HCT116 (cell line): ENCODE results near the gene NDUFS3.

Source experiments
- CTCF ChIP-seq, 3 experiments: fragments of 200-600 bp in 1 of 3; sonication (generic) in 1 of 3; IDR thresholded peaks in 2 of 3; conservative IDR thresholded peaks in 1 of 3; 2 replicates each; pipeline ENCODE4 v1.5.1; 2012 to 2017; ENCODE audit warnings: low read depth in 2 of 3, low read length in 2 of 3, antibody characterized with exemption in 1 of 3, borderline replicate concordance in 1 of 3, control low read depth in 1 of 3, mild to moderate bottlenecking in 1 of 3, mixed read lengths in 1 of 3, mixed run types in 1 of 3, moderate library complexity in 1 of 3; ENCODE audit not compliant: insufficient read depth in 1 of 3
- ELF1 ChIP-seq: IDR thresholded peaks from 2 replicates; pipeline ENCODE4 v1.6.1; 2012; ENCODE audit warnings: low read depth, borderline replicate concordance
- POLR2A ChIP-seq: IDR thresholded peaks from 2 replicates; pipeline ENCODE4 v1.7.0; 2011; ENCODE audit warnings: borderline replicate concordance; ENCODE audit not compliant: insufficient read depth, insufficient read length; ENCODE audit errors: extremely low read depth
- POLR2AphosphoS5 ChIP-seq: IDR thresholded peaks from 2 replicates; pipeline ENCODE4 v1.6.1; 2011; ENCODE audit warnings: mild to moderate bottlenecking, low read depth, low read length, moderate library complexity
- SP1 ChIP-seq: IDR thresholded peaks from 2 replicates; pipeline ENCODE4 v1.6.1; 2012; ENCODE audit warnings: low read depth
- TCF7L2 ChIP-seq: IDR thresholded peaks from 2 replicates; pipeline ENCODE4 v1.7.0; 2011; ENCODE audit warnings: borderline replicate concordance, inconsistent platforms; ENCODE audit not compliant: insufficient read depth, insufficient read length; ENCODE audit errors: extremely low read depth
- ZNF274 ChIP-seq: fragments of 200-500 bp; sonication (Bioruptor generic); IDR thresholded peaks from 2 replicates; pipeline ENCODE4 v1.6.1; 2014; ENCODE audit warnings: mild to moderate bottlenecking, low read depth, low read length, inconsistent platforms

- TF ChIP-seq TCF7L2 (no peak), ELF1 (no peak), CTCF (IDR thresholded peaks at IDR 0.05 in 2 of 3, conservative IDR thresholded peaks at IDR 0.05 in 1 of 3; ENCODE audit: borderline replicate concordance in 1 of 3, insufficient read depth in 1 of 3, low read depth in 2 of 3, low read length in 2 of 3) (no peak), POLR2AphosphoS5 (no peak), POLR2A (no peak), ZNF274 (no peak), SP1 (no peak)
These were observed 27.9 kb downstream of the NDUFS3 start for GRCh38 chr11:47606731-47607130.
